Endometrium (tissue), 2 donors: ENCODE measurements around the gene TNN.

Experiments used
- FAIRE-seq: peaks from 2 replicates; lab custom pipeline; 2012; peaks lifted over from hg19 to GRCh38; lab: Jason Lieb, UNC
- donor health status: control.
- donor health status: control.

Gene TNN

DNA sequence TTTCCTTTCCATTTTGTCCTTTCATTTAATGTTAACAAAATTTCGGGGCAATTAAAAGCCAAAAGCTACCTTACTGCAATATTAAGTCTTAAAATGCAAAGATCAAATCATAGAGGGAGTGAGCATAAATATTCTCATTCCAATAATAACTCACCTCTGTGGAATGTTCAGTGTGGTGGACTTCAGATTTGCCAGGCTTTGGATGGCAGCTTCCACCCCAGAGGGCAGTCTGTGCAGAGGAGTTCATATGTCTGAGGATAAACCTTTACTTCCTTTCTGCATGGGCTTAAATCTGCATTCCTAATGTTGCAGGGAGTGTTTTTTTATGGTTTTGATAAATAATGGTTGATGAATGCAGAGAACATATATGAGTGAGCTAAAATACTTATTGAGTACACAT lies 108.6 kb downstream of the TNN start:
- FAIRE-seq: no peak

DNA sequence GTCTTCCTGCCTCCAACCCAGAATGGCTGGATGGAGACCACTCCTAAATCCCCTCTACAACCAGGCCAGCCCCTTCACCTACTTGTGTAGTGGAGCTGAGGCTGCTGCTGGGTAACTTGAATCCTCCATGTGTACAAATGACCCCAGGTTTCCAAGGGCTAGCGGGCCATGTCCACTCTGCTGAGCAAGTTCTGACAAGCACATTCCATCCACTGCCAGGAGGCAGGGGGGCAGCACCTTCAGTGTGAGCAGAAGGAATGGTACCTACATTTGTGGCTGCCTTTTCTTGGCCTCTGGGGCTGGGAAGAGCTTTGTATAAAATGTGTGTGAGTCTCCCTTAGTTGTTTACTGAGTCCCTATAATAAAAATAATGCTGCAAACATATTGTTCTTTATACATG lies 110.4 kb downstream of the TNN start:
- FAIRE-seq: no peak

DNA sequence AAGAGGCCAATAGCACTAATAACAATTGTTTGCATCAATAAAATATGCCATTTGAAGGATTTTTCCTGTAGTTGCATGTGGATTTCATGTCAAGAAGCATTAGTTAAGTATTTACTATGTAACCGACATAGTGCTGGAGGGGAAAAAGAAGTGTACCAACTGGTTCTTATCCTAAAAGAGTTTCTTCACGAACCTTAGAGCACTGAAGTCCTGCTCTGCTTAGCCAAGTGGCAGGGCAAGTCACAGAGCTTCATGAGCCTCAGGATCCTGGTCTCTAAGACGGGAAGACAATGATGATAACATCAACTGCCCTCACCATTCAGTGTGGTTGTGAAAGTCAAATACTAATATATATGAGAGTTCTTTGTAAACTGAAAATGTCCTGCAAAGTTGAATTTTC lies 110.8 kb downstream of the TNN start:
- FAIRE-seq: no peak

DNA sequence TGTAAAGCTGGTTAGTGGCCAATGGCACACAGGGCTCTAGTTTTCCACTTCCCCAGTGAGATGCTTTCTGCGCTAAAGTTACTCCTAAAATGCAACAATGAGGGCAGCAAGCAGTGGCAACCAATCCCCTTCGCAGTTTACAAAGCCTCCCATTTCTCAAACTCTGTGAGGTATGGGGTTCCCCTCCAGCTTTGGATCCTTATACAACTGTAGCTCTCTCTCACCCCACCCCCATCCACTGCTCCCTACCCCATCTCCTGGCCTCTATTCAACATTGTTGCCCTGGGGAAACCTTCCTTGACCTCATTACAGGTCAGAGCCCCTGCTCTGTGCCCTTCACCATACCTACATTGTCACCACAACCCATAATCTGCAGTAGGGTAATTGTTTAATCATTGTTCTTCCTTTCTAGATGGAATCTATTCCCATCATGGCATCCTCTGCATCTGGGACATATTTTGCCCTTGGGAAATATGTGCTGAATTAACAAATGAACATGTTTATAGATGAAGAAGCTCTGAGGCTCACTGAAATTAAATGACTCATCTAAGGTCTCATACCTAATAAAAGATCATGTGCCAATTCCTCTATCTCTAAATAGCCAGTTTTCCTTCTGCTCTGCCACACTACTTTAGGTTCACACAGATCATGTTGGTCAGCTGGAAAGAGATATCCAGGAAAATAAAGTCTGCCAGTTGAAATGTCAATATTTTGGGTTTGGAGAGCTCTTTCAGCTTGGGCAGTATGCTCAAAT lies 112.4 kb downstream of the TNN start:
- no peak for FAIRE-seq

- FAIRE-seq: no peak
These were observed 114.6 kb downstream of the TNN start for GRCh38 chr1:175182201-175182746.

DNA sequence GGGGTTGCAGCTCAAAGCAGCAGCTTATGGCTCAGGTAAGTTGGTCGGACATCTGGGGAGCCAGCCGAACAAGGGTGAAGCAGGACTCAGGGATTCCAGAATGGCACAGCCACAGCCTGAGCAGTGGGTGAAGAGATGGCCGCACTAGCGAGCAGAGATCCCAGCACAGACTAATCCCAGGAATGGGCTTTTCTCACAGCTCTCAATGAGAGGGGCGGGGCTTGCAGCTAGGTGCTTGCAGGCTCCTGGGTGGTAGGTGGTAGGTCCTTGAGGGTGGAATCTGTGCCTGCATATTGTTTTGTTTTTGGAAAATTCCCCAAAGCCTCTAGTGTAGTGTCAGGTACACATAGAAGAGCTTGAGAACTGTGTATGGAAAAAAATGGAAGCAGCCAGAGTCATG lies 116.0 kb downstream of the TNN start:
- FAIRE-seq: no peak

GRCh38 chr1:175185903-175186302 lies 118.3 kb downstream of the TNN start:
- FAIRE-seq: no peak

- FAIRE-seq: no peak
These were observed 119.0 kb downstream of the TNN start for GRCh38 chr1:175186433-175187160.

GRCh38 chr1:175188936-175189335 lies 121.3 kb downstream of the TNN start:
- FAIRE-seq: no peak

DNA sequence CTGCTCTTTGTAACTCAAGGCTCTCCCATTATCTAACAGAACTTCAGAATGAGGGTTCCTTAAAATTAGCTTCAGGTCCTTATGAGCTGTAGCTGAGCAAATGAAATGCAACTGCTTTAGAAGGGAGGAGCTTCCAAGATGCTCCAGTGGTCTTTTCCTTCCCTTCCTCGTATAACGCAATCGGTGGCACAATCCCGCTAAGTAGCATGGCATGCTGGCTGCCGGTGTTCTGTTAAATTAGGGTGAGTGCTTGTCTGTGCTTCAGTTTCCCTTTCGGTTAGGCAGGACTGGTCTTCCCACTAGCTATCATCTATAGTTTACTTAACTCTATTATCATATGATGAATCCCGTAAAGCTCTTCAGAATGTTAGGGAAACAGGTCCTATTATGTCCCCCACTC lies 124.0 kb downstream of the TNN start:
- FAIRE-seq: no peak

DNA sequence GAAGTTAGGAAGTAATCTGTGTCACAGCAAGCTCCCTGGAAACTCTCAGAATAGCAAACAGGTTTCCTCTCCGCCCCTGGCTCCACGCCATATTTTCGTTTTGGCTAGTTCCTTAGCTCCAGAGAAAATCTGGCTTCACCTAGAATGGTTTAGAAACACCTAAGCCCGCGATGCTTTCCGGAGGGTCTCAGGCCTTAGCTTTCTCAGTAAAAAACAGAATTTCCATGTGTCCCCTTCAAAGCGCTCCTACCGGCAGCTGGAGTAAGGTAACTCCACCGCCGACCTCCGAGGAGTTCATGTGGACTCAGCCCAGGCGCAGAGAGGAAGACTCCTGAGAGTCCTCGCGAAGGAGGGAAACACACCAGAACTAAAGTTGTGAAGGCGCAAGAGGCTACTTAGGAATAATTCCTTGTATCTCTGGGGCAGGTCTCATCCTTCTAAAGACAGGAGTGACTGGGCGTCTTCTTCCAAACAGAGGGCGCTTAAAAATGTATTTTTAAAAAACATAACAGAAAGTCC lies 124.5 kb downstream of the TNN start:
- no peak for FAIRE-seq

- no peak for FAIRE-seq
These were observed 125.2 kb downstream of the TNN start, which contains the start of gene KIAA0040 for GRCh38 chr1:175192630-175193526. KIAA0040 (minus strand) TSS chr1:175192776; CDS start chr1:175161013, 31,763 bp downstream.

GRCh38 chr1:175193527-175193910 lies 125.9 kb downstream of the TNN start:
- no peak for FAIRE-seq

DNA sequence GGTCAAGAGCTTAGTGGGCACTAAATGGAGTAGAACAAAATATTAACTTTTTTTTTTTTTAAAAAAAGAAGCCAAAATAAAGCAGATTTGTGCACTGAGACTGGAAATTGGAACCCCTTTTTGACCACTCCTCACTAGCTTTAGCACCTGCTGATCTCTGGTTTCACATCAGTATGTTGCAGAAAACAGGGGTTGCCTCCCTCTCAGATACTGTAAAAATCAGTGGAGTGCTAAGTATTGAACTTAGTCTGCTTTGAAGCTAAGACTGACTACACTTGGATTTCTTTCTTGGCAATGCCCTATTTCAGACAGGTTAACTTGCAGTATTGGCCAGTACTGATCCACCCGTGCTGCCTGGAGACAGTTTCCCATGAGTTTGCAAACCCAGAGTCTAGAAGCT lies 127.6 kb downstream of the TNN start:
- FAIRE-seq: no peak

DNA sequence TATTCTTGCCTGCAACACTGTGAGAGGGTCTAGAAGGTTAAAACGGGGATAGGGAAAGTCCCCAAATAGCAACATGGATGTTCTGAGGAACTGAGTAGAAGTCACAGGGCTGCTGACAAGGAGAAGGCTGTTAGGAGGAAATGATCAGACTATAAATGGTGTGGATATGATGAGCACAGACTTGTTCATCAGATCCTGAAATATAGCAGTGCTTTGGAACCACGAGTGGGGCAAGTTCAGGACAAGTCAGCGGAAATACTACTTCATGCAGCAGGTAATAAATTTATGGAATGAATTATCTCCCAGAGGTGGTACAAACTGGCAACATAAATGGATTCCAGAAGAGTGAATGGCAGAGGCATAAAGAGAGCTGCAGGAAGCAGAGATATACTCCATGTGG lies 128.2 kb downstream of the TNN start:
- no peak for FAIRE-seq

GRCh38 chr1:175197531-175197930 lies 129.9 kb downstream of the TNN start:
- no peak for FAIRE-seq
